ENCODE data around the gene EEPD1. TPM values are rescaled to one million over a fixed set of nuclear protein-coding genes. Genes with fewer than 3 reads are reported as not detected.

The EEPD1 gene
- total RNA-seq, 2 experiments from 2014 or later: 0.62 to 0.82 TPM

- no peak overlapping the region for H3K4me3 Mint-ChIP-seq
- H3K36me3 Mint-ChIP-seq: no peaks in the 10 kb centered on the region
- H3K27ac Mint-ChIP-seq: no peak overlapping the region
- no peaks in the 10 kb centered on the region for H3K27me3 Mint-ChIP-seq
- DNase-seq: no peak
- no peaks in the 10 kb centered on the region for H3K9me3 Mint-ChIP-seq
- H3K4me1 Mint-ChIP-seq: peaks cover 9% of the 10 kb centered on the region
These were observed 125.6 kb downstream of the EEPD1 start for GRCh38 chr7:36278620-36279172.

GRCh38 chr7:36279200-36279925 is 126.3 kb downstream of the EEPD1 start:
- H3K27ac Mint-ChIP-seq: no peak overlapping the region
- no peaks in the 10 kb centered on the region for H3K36me3 Mint-ChIP-seq
- no peak for DNase-seq
- peaks cover 14% of the 10 kb centered on the region for H3K4me1 Mint-ChIP-seq
- no peak overlapping the region for H3K4me3 Mint-ChIP-seq
- no peaks in the 10 kb centered on the region for H3K27me3 Mint-ChIP-seq
- no peaks in the 10 kb centered on the region for H3K9me3 Mint-ChIP-seq

DNA sequence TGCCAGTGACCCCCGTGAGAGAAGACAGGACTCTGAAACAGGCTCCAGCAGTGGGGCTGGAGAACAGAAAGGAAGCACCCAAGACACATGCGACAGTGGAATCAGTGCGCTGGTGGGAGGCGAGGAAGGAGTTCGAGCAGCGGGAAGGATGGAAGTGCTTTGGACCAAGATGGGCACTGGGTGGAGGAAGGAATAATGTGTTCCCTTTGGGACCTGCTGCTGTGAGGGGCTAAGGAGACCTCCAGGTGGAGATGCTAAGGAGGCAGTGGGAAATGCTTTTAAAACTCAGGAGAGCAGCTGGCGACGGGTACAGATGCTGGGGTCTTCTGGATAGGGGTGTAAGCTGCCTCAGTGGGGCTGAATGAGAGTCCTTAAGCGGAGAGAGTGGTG is 126.9 kb downstream of the EEPD1 start:
- H3K4me3 Mint-ChIP-seq: no peak overlapping the region
- no peaks in the 10 kb centered on the region for H3K27me3 Mint-ChIP-seq
- no peaks in the 10 kb centered on the region for H3K36me3 Mint-ChIP-seq
- DNase-seq: no peak
- no peaks in the 10 kb centered on the region for H3K9me3 Mint-ChIP-seq
- peaks cover 14% of the 10 kb centered on the region for H3K4me1 Mint-ChIP-seq
- H3K27ac Mint-ChIP-seq: no peak overlapping the region

DNA sequence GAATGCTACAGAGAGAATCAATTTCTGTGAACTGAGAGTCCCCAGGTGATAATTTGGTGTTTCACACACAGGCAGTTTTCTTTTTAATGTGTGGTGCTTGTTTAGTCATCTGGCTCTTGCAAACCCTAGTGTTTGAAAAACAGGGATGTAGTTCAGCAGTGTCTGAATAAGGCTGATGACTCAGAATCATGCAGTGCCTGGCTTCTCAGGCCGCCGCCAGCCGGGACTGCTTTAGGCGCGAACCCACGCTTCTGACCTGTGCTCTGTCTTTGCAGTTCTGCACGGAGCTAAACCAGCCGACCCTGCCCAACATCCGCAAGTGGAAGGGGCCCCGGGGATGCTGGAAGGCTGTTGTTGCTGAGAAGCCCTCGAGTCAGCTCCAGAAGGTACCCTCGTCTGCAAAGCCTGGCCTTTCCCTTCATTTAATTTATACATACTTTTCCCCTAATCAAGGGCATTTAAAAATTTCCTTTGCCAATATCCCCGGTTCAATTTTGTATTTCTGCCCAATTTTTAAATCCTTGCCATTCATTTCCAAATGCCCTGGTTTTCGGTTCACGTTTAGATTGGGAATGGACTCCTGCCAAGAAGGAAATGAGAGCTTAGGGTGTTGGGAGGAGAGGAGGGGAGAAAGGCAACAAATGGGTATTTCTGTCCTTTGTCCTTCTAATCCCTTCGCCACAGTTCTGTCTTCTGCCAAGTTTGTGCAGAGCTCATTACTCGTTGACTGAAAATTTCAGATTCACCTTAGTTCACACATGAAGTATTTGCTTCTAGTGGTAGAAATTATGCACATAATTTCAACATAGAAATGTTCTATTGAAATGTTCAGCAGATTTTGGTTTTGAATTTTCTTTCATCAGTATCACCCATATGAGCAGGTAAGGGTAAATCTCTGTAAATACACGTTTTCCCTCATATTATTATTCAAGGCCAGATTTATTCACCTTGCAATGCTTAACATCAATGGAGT is 128.1 kb downstream of the EEPD1 start:
- no peak for DNase-seq
- H3K9me3 Mint-ChIP-seq: no peaks in the 10 kb centered on the region
- H3K4me3 Mint-ChIP-seq: no peak overlapping the region
- H3K27ac Mint-ChIP-seq: no peak overlapping the region
- peaks cover 17% of the 10 kb centered on the region for H3K4me1 Mint-ChIP-seq
- no peaks in the 10 kb centered on the region for H3K36me3 Mint-ChIP-seq
- H3K27me3 Mint-ChIP-seq: no peaks in the 10 kb centered on the region

GRCh38 chr7:36281945-36282717 is 129.1 kb downstream of the EEPD1 start:
- peaks cover 22% of the 10 kb centered on the region for H3K4me1 Mint-ChIP-seq
- no peak overlapping the region for H3K4me3 Mint-ChIP-seq
- no peak for DNase-seq
- no peaks in the 10 kb centered on the region for H3K9me3 Mint-ChIP-seq
- no peaks in the 10 kb centered on the region for H3K27me3 Mint-ChIP-seq
- no peaks in the 10 kb centered on the region for H3K36me3 Mint-ChIP-seq
- H3K27ac Mint-ChIP-seq: no peak overlapping the region

DNA sequence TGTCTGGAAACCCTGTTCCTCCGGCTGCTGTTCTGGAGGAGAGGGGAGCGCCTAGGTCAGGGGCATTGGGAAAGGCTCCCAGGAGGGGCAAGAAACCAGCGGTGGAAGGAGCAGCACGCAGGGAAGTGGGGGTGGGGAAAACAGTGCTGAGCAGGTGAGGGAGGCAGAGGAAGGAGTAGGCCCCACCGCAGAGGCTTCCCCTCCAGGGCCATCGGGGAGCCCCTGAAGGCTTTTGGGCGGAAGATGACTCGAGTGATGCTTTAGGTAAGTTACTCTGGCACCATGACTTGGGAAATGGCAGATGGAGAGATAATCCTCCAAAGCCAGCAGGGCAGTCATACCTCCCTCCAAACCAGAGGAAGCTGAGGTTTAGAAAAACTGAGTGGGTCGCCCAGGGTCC is 130.1 kb downstream of the EEPD1 start:
- peaks cover 32% of the 10 kb centered on the region for H3K4me1 Mint-ChIP-seq
- peak overlapping the region; percentile 18 for H3K27ac Mint-ChIP-seq
- no peak overlapping the region for H3K4me3 Mint-ChIP-seq
- no peaks in the 10 kb centered on the region for H3K36me3 Mint-ChIP-seq
- no peaks in the 10 kb centered on the region for H3K27me3 Mint-ChIP-seq
- no peaks in the 10 kb centered on the region for H3K9me3 Mint-ChIP-seq
- no peak for DNase-seq

DNA sequence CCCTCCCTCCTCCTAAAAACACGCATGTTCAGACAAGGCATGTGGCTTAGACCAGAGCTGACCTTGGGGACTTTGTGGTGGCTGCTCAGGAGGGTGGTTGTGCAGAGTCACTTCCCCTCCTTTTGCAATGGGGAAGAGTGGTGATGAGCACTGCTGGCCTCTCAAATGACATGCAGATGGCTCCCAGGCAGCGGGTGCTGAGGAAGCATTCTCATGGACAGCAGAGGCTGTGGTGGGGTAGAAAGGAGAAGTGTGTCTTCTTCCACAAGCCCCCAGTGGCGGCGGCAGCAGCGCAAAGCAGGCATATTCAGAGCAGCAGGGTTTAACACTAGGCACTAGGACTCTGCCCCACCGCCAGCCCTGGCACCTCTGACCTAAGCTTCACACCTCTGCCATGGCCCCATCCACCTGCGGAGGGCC is 130.7 kb downstream of the EEPD1 start:
- no peak overlapping the region for H3K27ac Mint-ChIP-seq
- no peak for DNase-seq

GRCh38 chr7:36284456-36285090 is 131.5 kb downstream of the EEPD1 start:
- Mint-ChIP-seq H3K4me1 (peaks cover 35% of the 10 kb centered on the region), H3K27ac (no peak overlapping the region), H3K36me3 (no peaks in the 10 kb centered on the region), H3K27me3 (no peaks in the 10 kb centered on the region), H3K9me3 (no peaks in the 10 kb centered on the region), H3K4me3 (no peak overlapping the region)
- no peak for DNase-seq

More for the DNA sequence above, 130.7 kb downstream of the EEPD1 start:
- no peaks in the 10 kb centered on the region for H3K36me3 Mint-ChIP-seq
- no peaks in the 10 kb centered on the region for H3K27me3 Mint-ChIP-seq
- H3K4me3 Mint-ChIP-seq: no peak overlapping the region
- no peaks in the 10 kb centered on the region for H3K9me3 Mint-ChIP-seq
- peaks cover 35% of the 10 kb centered on the region for H3K4me1 Mint-ChIP-seq

DNA sequence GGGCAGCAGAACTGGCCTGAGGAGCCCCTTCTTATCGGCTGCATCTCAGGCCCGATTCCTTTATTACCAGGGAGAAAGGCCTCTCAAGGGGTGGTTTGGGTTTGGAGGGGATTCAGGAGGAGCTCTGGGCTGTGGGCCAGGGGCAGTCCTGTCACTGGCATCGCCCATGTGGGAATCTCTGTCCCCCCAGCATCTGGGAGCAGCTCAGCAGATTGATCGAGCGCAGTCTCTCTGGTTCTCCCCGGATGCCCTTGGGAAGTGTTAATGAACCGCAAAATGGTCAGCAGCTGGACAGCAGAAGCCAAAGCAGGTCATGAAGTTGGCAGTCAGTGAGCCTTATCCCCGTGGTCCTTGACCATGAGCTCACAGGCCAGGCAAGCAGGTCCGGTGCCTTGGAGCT is 132.2 kb downstream of the EEPD1 start:
- H3K27me3 Mint-ChIP-seq: no peaks in the 10 kb centered on the region
- no peak for DNase-seq
- no peak overlapping the region for H3K4me3 Mint-ChIP-seq
- H3K27ac Mint-ChIP-seq: no peak overlapping the region
- H3K36me3 Mint-ChIP-seq: no peaks in the 10 kb centered on the region
- no peaks in the 10 kb centered on the region for H3K9me3 Mint-ChIP-seq
- H3K4me1 Mint-ChIP-seq: peaks cover 35% of the 10 kb centered on the region

- peak; percentile 42 for DNase-seq
- no peaks in the 10 kb centered on the region for H3K9me3 Mint-ChIP-seq
- H3K4me3 Mint-ChIP-seq: peak overlapping the region; percentile 36
- no peaks in the 10 kb centered on the region for H3K27me3 Mint-ChIP-seq
- H3K27ac Mint-ChIP-seq: peak overlapping the region; percentile 84
- H3K36me3 Mint-ChIP-seq: no peaks in the 10 kb centered on the region
- peaks cover 35% of the 10 kb centered on the region for H3K4me1 Mint-ChIP-seq
These were observed 133.2 kb downstream of the EEPD1 start for GRCh38 chr7:36286226-36286625.

GRCh38 chr7:36286688-36287087 is 133.6 kb downstream of the EEPD1 start:
- Mint-ChIP-seq H3K9me3 (no peaks in the 10 kb centered on the region), H3K27ac (peak overlapping the region; percentile 84), H3K4me1 (peaks cover 38% of the 10 kb centered on the region), H3K27me3 (no peaks in the 10 kb centered on the region), H3K4me3 (peak overlapping the region; percentile 36), H3K36me3 (no peaks in the 10 kb centered on the region)
- no peak for DNase-seq

DNA sequence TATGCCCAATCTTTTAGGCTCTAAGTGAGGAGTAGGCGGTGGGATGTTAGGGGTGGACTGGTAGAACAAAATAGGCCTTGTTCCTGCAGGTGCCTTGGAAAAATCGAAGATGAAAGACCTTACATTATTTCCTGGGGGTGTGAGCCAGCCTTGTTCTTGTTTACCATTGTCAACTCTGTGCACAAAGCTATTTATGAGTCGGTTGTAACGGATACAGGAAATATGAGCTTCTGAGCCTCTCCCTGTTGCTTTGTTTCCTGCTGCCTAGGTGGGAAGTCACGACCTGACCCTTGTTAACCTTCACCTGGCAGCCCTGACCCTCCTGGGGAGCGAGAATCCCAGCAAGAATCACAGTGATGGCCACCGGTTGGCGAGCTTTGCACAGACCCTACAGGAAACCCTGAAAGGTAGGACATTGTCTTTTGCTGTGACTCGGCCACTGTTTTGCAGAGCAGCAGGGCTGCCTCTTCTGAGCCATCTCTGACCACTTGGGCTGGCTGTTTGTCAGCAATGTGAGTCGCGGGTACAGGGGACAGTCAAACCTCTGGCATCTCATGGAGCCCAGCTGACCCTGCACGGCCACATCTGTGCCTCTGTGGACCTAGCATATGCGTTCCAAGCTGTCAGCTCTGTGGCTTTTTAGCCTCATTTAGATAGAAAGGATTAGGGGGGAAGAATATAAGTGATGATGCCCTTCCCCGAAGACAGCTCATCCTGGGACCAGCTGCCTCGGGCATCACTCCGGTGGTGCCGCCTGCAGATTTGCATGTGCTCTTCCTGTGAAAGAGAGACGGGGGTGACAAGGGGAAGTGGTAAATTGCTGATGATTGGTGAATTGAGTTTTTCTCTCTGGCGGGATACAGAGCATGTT is 134.6 kb downstream of the EEPD1 start:
- no peak for DNase-seq
- H3K9me3 Mint-ChIP-seq: no peaks in the 10 kb centered on the region
- H3K27ac Mint-ChIP-seq: peak overlapping the region; percentile 23
- no peaks in the 10 kb centered on the region for H3K36me3 Mint-ChIP-seq
- H3K4me1 Mint-ChIP-seq: peaks cover 40% of the 10 kb centered on the region
- H3K27me3 Mint-ChIP-seq: no peaks in the 10 kb centered on the region
- H3K4me3 Mint-ChIP-seq: no peak overlapping the region

DNA sequence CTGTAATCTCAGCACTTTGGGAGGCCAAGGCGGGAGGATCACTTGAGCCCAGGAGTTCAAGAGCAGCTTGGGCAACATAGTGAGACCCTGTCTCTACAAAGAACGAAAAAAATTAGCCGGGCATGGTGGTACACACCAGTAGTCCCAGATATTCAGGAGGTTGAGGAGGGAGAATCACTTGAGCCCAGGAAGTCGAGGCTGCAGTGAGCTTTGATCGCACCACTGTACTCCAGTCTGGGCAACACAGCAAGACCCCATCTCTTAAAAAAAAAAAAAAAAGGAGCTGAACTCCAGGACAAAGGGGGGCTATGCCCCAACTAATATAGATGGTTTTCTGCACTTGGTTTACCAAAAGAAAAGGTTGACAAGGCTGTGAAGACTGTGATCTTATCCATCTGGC is 135.4 kb downstream of the EEPD1 start:
- DNase-seq: no peak
- Mint-ChIP-seq H3K36me3 (no peaks in the 10 kb centered on the region), H3K27ac (no peak overlapping the region), H3K27me3 (no peaks in the 10 kb centered on the region), H3K4me1 (peaks cover 33% of the 10 kb centered on the region), H3K9me3 (no peaks in the 10 kb centered on the region), H3K4me3 (no peak overlapping the region)
